ENCODE data around the gene PPFIA4.

PPFIA4 gene

DNA sequence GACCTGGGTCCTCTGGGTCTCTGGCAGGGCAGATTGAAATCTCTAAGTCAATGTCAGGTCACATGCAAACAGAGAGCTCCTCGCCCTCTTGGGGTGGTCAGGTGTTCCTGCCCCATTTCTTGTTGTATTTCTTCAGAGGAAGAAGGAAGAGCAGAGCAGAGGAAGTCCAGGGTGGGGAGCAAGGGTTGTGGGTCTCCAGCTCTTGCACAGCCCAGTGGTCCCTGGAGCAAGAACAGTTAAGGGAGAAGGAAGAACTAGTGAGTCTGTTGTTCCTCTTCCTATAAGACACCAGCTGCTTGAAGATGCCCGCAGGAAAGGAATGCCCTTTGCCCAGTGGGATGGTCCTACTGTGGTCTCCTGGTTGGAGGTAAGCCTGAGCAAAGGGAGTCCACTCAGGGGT is 33.2 kb downstream of the PPFIA4 start:
- no peak for DNase-seq (ENCODE audit: low spot score)

DNA sequence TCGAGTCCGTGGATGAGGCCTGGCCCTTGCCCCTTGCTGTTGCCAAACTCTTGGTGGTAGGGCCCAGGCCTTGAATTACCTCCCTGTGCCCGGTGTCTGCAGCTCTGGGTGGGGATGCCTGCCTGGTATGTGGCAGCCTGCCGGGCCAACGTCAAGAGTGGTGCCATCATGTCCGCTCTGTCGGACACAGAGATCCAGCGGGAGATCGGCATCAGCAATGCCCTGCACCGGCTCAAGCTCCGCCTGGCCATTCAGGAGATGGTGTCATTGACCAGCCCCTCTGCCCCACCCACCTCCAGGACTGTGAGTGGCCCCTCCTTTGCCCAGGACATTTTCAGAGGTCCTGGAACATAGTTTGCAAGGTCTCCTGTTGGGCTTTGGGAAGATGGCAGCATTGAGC is 33.8 kb downstream of the PPFIA4 start:
- no peak for DNase-seq (ENCODE audit: low spot score)

DNA sequence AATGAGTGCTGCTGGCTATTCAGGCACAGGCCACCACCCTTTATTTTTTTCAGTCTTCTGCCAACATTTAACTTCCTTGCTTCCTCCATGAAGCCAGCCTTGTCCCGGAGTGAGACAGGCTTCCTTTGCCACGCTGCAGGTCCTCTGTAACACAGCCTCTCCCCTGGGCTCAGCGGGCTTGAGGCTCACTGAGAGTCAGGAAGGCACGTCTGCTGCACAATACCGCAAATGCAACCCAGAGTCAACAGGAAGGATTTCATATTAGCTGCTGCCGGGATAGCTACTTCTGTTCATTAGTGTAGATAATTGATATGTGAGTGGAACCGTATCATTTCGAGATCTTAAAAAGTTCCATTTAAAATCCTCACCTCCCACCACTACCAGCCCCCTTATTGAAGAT is 37.0 kb downstream of the PPFIA4 start:
- no peak for DNase-seq (ENCODE audit: low spot score)

DNA sequence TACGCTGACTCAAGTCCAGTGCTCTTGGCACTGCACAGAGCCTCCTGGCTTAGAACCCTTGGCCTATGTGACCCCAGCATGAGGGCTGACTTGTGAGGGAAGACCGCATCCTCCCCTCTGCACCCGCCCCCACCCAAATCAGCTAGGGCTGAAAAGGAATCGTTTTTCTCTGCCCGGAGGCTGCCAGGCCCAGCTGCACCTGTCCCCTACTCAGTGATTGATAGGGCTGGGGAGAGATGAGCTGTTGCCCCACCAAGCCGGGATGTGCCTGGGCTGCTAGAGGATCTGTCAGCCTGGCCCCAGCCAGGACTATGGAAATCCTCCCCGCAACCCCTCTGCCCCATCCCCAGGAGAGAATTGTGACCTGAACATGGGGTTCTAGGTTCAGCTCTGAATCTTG is 38.9 kb downstream of the PPFIA4 start:
- DNase-seq (ENCODE audit: low spot score) = no peak

DNA sequence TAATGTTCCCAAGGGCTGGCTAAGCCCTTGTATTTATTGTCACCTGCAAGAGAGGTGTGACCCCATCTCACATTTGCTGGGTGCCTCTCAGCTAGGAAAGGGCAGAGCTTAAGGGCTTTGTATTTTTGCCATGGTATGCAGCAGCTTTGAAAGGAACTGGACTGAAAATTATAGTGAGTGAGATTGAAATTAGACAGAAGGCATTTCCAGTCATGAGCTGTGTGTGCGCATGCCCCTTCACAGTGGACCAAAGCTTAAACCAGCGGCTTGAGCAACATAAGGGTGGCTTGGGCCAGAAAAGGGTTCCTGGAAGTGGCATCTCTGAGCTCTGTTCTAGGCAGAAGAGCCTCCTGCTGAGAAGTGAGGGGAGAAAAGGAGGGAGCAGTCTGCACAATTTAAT is 39.7 kb downstream of the PPFIA4 start:
- no peak for DNase-seq (ENCODE audit: low spot score)

DNA sequence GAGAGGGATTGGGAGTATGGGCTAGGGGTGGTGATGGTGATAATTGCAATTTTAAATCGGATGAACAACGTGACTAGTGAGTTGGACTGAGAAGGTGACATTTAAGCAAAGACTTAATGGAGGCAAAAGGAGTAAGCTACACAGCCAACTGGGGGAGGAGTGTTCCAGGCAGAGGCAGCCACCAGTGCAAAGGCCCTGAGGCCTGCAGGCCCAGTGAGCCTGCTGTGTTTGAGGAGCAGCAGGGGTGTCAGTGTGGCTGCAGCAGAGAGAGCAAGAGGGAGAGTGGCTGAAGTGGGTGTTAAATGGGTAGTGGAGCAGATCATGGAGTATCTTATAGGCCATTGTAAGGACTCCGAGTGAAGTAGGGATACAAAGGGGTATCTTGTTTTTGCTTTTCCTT is 40.7 kb downstream of the PPFIA4 start:
- no peak for DNase-seq (ENCODE audit: low spot score)

DNA sequence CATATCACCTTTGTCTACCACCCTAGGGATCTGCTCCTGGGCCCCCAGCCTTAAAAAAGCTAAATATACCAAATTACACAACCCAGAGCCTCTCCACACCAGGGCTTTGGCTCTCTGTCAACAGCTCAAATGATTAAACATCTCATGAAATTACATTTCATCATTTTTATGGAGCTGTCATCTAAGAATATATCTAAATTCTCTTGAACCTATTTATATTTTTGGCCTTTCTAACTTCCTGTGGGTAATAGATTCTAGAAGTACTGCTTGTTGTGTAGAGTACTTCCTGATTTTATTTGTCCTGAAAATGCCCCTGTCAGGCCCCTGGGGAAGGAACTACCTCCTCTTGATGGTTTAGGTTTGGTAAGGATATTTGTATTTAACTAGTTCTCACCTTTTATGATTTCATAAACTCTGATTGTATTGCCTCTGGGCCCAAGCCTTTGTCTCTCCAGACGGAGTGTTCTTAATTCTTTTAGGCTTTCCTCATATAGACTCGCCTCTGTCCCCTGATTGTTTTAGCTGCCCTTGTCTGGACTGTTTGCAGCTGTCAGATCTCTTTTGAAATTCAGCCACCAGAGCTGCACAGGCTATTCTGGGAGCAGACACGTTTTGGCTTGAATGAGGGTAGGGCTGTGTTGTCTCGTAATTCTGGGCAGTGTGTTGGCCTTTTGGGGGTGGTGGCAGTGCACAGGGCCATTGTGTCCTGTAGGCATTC is 42.9 kb downstream of the PPFIA4 start:
- DNase-seq (ENCODE audit: low spot score) = no peak

DNA sequence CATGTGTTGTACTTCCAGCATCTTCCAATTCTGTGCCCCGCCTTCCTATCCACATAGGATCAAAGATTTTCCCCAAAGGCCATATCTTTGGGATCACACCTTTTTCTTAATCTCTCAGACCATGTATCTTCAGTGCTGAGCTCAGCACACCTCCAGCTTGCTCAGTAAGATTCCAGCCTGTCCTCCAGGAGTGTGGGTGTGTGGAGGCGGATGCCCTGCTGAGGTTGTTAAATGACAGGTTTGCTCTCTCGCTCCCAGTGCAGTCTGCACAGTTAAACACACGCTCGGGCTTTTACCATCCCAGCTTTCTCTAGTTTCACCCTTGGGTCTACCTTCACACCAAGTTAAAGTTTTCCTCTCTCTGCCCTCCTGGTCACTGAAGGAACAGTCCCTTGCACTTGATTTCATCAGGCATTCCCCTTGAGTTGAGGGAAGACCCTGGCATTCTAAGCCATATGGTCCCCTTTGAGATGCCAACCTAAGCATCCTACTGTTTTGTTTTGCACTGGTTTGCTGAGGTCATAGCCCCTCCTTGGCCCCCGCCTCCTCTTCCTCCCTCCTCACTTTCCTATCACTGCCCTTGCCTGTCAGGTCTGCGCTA is 45.8 kb downstream of the PPFIA4 start:
- no peak for DNase-seq (ENCODE audit: low spot score)

DNA sequence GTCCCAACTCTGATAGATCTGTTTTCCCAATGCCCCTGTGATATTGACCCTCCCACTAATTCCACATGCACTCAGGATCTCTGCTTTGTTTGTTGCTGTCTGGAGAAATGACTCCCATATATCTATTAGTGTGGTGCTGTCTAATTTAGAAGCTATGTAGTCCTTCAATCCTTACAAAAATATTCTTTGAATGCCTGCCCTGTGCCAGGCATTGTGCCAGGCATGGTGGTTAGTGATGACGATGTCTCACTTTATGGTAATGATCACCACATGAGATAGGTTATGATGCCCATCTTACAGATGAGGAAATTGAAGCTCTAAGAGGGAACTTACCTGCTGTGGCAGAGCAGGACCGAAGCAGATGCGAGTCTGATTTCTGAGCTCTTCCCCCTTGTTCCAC is 46.6 kb downstream of the PPFIA4 start:
- DNase-seq (ENCODE audit: low spot score) = no peak

DNA sequence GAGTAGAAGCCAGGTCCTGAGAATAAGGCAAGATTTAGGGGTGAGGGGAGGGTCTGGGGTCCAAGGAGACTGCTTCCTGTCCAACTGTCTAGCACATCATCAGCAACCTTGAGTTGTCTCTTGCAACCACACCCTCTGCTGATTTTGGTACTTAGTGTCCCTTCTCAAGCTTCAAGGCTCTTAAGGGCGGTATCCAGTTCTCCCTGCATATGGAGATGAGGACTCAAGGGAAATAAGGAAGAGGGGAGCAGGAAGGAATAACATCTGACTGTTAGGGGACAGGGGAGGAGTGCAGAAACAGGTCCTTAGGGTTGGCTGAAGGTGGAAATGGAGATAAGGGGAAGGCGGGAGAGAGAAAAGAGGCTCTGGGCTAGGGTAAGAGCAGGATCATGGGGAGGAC is 47.2 kb downstream of the PPFIA4 start:
- DNase-seq (ENCODE audit: low spot score) = no peak

DNA sequence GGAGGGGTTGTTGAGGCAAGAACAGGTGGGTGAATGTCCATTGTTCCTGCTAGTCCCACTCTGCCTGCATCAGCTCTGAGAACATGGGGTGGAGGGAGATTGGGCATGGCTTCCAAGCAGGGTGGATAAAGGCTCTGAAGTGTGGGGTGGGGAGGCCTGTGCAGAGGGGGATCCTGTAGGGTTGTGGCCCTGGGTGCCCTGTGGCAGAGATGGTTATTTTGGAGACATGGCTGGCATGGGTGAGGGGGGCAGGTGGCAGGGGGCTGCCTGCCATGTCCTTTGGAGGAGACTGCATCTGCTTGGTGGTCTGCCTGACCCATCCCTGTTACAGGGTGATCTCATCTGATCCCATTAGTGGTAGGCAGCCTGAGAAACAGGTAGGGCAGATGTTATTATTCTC is 48.3 kb downstream of the PPFIA4 start:
- DNase-seq (ENCODE audit: low spot score) = no peak

DNA sequence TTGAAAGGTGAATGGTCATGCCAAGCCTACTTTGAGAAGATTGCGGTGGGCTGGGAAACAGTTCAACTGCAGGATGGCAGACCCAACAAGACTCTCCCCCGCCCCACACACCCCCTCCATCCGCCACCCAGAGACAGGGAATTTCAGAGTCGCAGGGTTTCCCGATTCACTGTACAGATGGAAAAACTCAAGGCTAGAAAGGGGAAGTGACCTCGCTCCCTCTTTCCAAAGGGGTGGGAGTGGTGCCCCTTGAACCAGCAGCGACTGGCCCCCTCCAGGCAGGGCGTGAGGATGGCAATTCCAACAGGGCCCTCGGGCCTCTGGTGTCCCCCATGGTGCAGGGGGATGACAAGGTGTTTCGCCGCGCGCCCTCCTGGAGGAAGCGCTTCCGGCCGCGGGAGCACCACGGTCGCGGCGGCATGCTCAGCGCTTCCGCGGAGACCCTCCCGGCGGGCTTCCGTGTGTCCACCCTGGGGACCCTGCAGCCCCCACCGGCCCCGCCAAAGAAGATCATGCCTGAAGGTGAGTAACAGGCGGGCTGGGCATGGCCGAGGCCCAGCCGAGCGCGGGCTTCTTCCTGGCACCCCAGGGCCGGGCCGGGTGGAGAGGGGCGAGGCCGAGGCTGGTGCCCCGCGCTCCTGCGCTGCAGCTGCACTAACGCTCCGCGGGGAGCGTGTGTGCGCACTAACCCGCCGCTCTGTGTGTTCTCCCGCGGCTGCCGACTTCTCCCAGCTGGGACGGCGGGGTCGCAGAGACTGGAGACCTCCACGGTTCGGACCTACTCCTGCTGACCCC is 49.1 kb downstream of the PPFIA4 start:
- DNase-seq (ENCODE audit: low spot score) = no peak

DNA sequence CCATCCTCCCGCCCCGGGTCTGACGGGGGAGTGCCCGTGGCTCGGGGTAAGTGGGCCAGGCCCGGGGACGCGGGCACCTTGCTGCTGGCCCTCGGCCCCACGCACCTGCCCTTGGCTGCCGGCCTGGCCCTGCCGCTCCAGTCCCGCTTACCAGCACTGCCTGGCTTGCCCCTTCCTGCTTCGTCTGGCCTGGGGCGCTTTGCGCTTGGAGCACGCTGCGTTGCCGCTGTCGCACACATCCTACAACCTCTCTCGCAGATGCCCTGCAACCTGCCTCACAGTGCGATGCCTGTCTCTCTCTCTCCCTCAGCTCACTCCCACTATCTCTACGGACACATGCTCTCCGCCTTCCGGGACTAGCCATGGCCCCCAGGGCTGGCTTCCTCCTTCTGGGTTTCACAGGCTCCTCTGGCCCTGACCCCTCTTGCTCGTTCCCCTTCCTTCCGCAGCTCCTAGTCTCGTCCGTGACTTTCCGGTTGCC is 49.8 kb downstream of the PPFIA4 start:
- DNase-seq (ENCODE audit: low spot score) = no peak

DNA sequence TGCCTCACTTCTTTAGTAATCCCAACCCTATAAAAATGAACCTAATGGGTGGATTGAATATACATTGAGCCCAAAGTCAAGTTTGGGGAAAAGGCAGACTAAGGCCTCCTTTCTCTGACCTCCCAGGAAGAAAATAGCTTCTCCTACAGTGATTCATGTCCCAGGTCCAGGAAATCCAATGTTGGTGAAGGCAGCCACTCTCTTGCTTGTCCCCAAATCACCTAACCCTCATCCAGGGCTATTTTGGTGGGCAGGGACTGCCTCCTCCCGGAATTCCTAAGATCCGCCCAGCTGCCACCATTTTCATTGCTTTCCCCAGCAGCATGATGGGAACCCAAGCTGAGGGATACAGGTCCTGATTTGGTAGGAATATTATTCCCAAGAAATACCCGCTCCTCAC is 51.1 kb downstream of the PPFIA4 start:
- no peak for DNase-seq (ENCODE audit: low spot score)

DNA sequence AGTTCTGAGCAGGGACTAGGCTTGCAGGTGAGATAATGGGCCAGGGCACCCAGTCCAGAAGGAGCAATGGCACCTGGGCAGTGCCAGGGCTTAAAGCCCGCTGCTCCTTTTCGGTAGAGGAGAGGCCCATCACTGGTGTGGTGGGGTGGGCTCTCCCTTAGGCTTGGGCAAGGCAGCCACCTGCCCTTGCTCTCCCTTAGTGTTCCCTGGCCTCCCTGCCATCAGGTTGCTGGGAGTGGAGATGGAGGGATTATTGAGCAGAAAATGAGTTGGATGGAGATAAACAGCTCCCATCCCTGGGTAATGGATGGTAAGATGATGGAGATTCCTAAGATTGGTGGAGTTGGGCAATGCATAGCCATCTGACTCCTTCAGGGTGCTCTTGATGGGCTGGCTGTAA is 51.7 kb downstream of the PPFIA4 start:
- DNase-seq (ENCODE audit: low spot score) = no peak

DNA sequence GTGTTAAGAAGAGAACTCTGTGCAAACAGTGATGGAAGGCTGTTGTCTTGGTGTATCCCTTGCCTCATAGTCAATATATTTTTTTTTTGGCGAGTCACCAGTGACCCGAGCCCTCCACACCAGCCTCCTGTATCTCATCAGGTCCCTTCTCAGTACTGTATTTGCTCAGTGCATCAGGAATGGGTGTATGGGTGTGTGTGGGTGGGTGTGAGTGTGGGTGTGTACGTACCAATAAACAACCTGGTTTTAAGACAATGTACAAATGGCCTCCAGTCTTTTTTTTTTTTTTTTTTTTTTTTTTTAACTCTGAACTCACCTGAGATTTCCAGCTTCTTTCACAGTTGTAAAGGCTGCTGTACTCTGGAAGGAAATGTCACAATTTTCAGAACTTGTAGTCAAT is 52.2 kb downstream of the PPFIA4 start:
- DNase-seq (ENCODE audit: low spot score) = no peak

DNA sequence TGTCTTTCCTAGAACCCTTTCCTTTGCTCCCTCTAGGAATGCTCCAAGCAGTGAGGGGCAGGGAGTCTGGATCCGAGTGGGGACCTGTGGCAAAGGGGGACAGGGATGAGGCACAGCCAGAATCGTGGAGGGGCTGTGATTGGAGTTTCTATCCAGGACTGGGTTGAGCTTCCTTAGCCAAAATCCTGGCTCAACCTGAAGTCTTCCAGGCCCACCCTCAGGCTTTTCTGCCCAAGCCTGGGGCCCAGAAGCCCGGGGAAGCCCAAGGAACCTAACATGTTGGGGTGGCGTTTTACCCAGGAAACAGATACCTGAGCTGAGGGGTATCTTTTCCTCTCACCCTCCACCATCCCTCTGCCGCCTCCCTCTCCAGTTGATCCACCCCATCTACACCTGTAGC is 54.2 kb downstream of the PPFIA4 start:
- DNase-seq (ENCODE audit: low spot score) = no peak

DNA sequence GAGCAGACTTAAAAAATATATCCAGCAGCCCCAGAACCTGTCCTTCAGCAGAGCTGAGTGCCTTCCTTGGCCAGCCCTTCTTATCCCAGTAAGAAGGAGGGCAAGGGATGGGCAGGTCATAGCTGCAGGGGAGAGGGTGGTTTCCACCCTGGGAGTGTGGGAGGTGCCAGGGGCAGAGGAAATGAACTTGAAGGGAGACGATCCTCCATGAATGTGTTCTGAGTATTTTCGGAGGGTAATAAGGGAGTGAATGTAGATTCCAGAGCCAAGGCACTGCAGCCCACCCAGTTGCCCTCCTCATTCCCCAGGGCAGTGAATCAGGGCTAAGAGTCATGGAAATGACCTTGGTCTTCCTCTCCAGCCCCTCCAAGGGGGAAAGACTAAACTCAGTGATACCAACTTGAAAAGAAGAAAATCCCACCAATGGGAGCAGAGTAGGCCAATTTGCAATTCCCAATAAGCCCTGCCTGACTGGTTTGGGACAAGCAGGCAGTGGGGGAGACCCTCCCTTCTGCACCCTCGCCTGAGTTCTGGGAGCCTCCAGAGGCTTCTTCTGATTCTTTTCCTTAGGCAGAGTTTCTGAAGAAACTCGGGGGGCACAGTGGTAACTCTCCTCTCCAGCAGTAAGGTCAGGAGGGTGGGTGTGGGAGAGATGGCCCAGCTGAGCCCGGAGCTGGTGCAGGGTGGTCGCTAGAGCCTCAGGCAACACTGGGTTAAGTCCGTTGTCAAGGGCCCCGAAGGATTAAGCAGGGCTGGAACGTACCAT is 55.4 kb downstream of the PPFIA4 start:
- no peak for DNase-seq (ENCODE audit: low spot score)

DNA sequence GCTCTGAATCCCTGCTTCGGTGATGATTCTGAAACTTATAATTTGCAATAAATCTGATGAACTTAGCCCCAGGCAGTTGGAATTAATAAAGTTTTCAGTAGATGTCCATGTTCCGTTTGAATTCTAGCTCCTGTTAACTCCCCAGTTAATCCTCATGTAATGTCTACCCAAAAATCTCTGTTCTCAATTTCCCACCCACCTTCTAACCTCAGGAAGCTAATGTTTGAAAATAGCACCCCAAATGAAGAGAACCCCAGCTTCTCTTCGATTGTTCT is 55.9 kb downstream of the PPFIA4 start:
- DNase-seq (ENCODE audit: low spot score) = no peak

DNA sequence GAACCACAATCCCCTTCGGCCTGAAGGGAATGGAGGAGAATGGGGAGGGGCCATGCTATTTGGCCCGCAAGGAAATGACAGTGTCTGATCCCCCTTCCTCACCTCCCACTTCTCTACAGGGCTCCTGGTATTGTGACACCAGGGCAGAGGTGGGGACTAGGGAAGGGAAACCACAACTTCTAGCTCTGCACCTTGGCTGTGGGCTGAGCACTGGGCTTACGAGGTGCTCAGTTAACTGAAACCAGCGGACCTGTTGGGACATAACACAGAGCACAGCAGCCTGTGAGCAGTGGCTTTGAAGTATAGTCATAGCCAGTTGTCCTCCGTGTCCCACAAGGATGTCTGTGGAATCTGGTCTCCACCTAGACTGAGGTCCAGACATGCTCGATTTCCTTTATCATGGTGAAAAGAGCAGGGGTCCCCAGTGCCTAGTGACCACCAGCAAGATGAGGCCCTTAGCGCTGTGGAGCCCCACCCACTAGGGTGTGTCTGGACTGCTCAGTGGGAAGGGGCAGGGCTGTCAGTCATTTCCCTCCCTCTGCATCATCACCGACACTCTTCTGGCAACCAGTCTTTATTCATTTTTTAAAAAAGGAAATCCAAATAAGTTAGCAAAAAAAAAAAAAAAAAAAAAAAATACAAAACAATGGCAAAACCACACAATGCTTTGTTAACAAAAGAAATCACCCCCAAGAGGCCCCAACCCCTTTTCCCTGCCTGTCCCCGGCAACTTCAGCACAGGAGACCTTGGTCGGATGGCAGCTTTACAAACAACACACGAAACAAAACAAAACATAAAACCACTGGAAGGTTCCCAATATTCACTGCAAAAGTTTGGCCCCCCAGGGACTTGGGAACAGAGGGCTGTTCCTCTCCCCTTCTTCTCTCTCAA is 56.5 kb downstream of the PPFIA4 start:
- no peak for DNase-seq (ENCODE audit: low spot score)

DNA sequence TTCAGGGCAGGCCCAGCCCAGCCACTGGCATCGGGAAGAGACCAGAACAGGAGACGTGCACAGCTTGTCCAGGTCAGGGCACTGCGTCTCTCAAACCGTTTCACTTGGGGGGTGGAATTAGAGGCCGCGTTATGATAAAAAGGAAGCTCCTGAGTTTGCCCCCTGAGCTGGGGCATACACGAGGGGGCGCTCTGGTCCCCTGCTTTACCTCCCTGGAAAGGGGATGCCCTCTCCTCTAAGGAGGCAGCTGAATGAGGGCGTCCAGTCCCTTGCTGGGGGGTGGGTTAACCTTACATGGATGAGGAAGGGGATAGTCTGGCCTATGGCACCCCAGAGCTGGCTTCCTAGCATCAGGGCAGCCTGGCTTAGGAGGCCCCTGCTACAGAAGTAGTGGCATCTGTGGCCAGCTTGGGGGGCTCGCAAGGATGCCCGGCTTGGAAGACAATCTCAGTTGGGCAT is 57.2 kb downstream of the PPFIA4 start:
- DNase-seq (ENCODE audit: low spot score) = no peak

All from hematopoietic multipotent progenitor cell treated with erythropoietin and hydrocortisone succinate and interleukin-3 and kit ligand, for 15 days (in vitro differentiated cells).